SK-N-SH (cell line): Measurements from ENCODE around the gene ACACB. TPM values are rescaled to one million over a fixed set of nuclear protein-coding genes. Genes with fewer than 3 reads are reported as not detected.

Experiments
- CTCF ChIA-PET: fragments of 300-600, 350-600 bp; formaldehyde crosslinking; extraction: SDS; loops from one replicate; lab custom pipeline; 2021; lab: Yijun Ruan, JAX
- POLR2A ChIA-PET: fragments of 350-600 bp; sonication (Branson Sonifier 250); formaldehyde crosslinking; extraction: SDS; loops from one replicate; lab custom pipeline; 2020; ENCODE audit warnings: antibody characterized with exemption, inconsistent platforms; lab: Yijun Ruan, JAX
- DNase-seq: peaks from one replicate; pipeline ENCODE4 v3.0.0; 2012
- H2AFZ ChIP-seq: fragments of 200-600 bp; sonication (generic); 2 replicates; pipeline ENCODE4 v1.8.1; 2016; ENCODE audit warnings: antibody characterized with exemption, mild to moderate bottlenecking, low read depth
- H3F3A ChIP-seq: fragments of 200-600 bp; sonication (generic); replicated peaks from 2 replicates; pipeline ENCODE3; 2016; ENCODE audit warnings: antibody characterized with exemption, mild to moderate bottlenecking; ENCODE audit not compliant: insufficient read depth
- H3K27ac ChIP-seq, 2 experiments: fragments of 200-500 bp in 1 of 2; fragments of 200-600 bp in 1 of 2; sonication (Bioruptor generic) in 1 of 2; sonication (generic), shearing (Covaris generic) in 1 of 2; 2 replicates each; pipeline versions ENCODE4 v1.5.1 to v1.6.1; 2014 to 2016; ENCODE audit warnings: low read depth in 2 of 2, inconsistent platforms in 1 of 2, low read length in 1 of 2, mild to moderate bottlenecking in 1 of 2, mixed read lengths in 1 of 2
- H3K27me3 ChIP-seq: fragments of 200-600 bp; sonication (generic), shearing (Covaris generic); 2 replicates; pipeline ENCODE4 v1.6.1; 2016; ENCODE audit warnings: mixed run types; ENCODE audit not compliant: insufficient read depth
- H3K36me3 ChIP-seq, 2 experiments: fragments of 200-500 bp in 1 of 2; fragments of 200-600 bp in 1 of 2; sonication (Bioruptor generic) in 1 of 2; sonication (generic) in 1 of 2; replicated peaks in 1 of 2; 2 replicates each; pipeline versions ENCODE3 to v1.5.1; 2014 to 2016; ENCODE audit warnings: low read length in 1 of 2, mild to moderate bottlenecking in 1 of 2; ENCODE audit not compliant: insufficient read depth in 2 of 2, control insufficient read depth in 1 of 2
- H3K4me1 ChIP-seq, 2 experiments: fragments of 200-500 bp in 1 of 2; fragments of 200-600 bp in 1 of 2; sonication (Bioruptor generic) in 1 of 2; sonication (generic), shearing (Covaris generic) in 1 of 2; 2 replicates each; pipeline versions ENCODE4 v1.5.1 to v1.6.1; 2014 to 2016; ENCODE audit warnings: low read depth in 1 of 2, low read length in 1 of 2, mixed run types in 1 of 2; ENCODE audit not compliant: insufficient read depth in 2 of 2, control insufficient read depth in 1 of 2
- H3K4me2 ChIP-seq: fragments of 200-600 bp; sonication (generic), shearing (Covaris generic); 2 replicates; pipeline ENCODE4 v1.6.1; 2017; ENCODE audit warnings: mixed run types
- H3K4me3 ChIP-seq, 2 experiments: fragments of 200-500 bp in 1 of 2; fragments of 200-600 bp in 1 of 2; sonication (Bioruptor generic) in 1 of 2; sonication (generic), shearing (Covaris generic) in 1 of 2; 2 replicates each; pipeline versions ENCODE4 v1.5.1 to v1.8.1; 2014 to 2016; ENCODE audit warnings: low read depth in 2 of 2, inconsistent platforms in 1 of 2, low read length in 1 of 2, mild to moderate bottlenecking in 1 of 2, mixed read lengths in 1 of 2, moderate library complexity in 1 of 2
- H3K79me2 ChIP-seq: fragments of 200-600 bp; sonication (generic); 2 replicates; pipeline ENCODE4 v1.8.1; 2017; ENCODE audit warnings: mild to moderate bottlenecking; ENCODE audit not compliant: insufficient read depth
- H3K9ac ChIP-seq: fragments of 200-600 bp; sonication (generic); 2 replicates; pipeline ENCODE4 v1.6.1; 2017; ENCODE audit warnings: mixed run types
- H3K9me2 ChIP-seq: fragments of 200-600 bp; sonication (generic); 2 replicates; pipeline ENCODE4 v1.6.1; 2017; ENCODE audit warnings: mixed run types
- H3K9me3 ChIP-seq: fragments of 200-600 bp; sonication (generic); 2 replicates; pipeline ENCODE4 v1.6.1; 2017; ENCODE audit warnings: mixed run types, mild to moderate bottlenecking, moderate library complexity
- H4K20me1 ChIP-seq: fragments of 200-600 bp; sonication (generic); 2 replicates; pipeline ENCODE4 v1.6.1; 2017; ENCODE audit warnings: mild to moderate bottlenecking, mixed run types; ENCODE audit not compliant: insufficient read depth
- CHD2 ChIP-seq: fragments of 150-350 bp; IDR thresholded peaks from 2 replicates; pipeline ENCODE4 v1.6.1; 2018; ENCODE audit warnings: low read length; ENCODE audit not compliant: partially characterized antibody
- ELF1 ChIP-seq: IDR thresholded peaks from 2 replicates; pipeline ENCODE4 v1.4.0; 2012
- EP300 ChIP-seq, 2 experiments: IDR thresholded peaks; 2 replicates each; pipeline versions ENCODE4 v1.4.0 to v1.6.1; 2012; ENCODE audit warnings: borderline replicate concordance in 1 of 2, low read depth in 1 of 2, low read length in 1 of 2
- EZH2phosphoT487 ChIP-seq: fragments of 200-600 bp; sonication (generic); IDR thresholded peaks from 2 replicates; pipeline ENCODE4 v1.6.1; 2017; ENCODE audit warnings: low read depth, mixed run types, mild to moderate bottlenecking, antibody characterized with exemption, moderate library complexity, borderline replicate concordance
- IRF3 ChIP-seq: fragments of 150-350 bp; IDR thresholded peaks from 2 replicates; pipeline ENCODE4 v1.6.1; 2016; ENCODE audit warnings: mild to moderate bottlenecking, low read depth, low read length
- MAX ChIP-seq: IDR thresholded peaks from 2 replicates; pipeline ENCODE4 v1.4.0; 2012; ENCODE audit warnings: low read depth
- MXI1 ChIP-seq: IDR thresholded peaks from 2 replicates; pipeline ENCODE4 v1.6.1; 2012; ENCODE audit warnings: mild to moderate bottlenecking, low read depth, low read length, improper control_type of control experiment
- NRF1 ChIP-seq: IDR thresholded peaks from 2 replicates; pipeline ENCODE4 v1.6.1; 2012; ENCODE audit warnings: low read depth, mild to moderate bottlenecking, low read length
- POLR2AphosphoS5 ChIP-seq: IDR thresholded peaks from 2 replicates; pipeline ENCODE4 v1.6.1; 2012; ENCODE audit warnings: low read depth, low read length
- RFX5 ChIP-seq: IDR thresholded peaks from 2 replicates; pipeline ENCODE4 v1.6.1; 2012; ENCODE audit warnings: mild to moderate bottlenecking, improper control_type of control experiment, low read length
- SIN3A ChIP-seq: IDR thresholded peaks from 2 replicates; pipeline ENCODE4 v1.6.1; 2012; ENCODE audit warnings: low read depth, mild to moderate bottlenecking, low read length, moderate library complexity, borderline replicate concordance
- TAF1 ChIP-seq: IDR thresholded peaks from 2 replicates; pipeline ENCODE4 v1.6.1; 2012; ENCODE audit warnings: low read depth, mild to moderate bottlenecking, low read length, moderate library complexity, borderline replicate concordance
- USF1 ChIP-seq: IDR thresholded peaks from 2 replicates; pipeline ENCODE4 v1.4.0; 2012; ENCODE audit warnings: low read depth, borderline replicate concordance
- USF2 ChIP-seq: fragments of 150-350 bp; IDR thresholded peaks from 2 replicates; pipeline ENCODE4 v1.6.1; 2017; ENCODE audit warnings: antibody characterized with exemption, low read length, low read depth, borderline replicate concordance
- YY1 ChIP-seq: IDR thresholded peaks from 2 replicates; pipeline ENCODE4 v1.4.0; 2012; ENCODE audit warnings: low read depth, mild to moderate bottlenecking
- WGBS: methylation state at CpG from one replicate; pipeline ENCODE4 v1.1.6; 2017; ENCODE audit warnings: low lambda C conversion rate; 5-methylcytosine and 5-hydroxymethylcytosine counted together
- polyA plus RNA-seq, 3 experiments: library from polyadenylated mRNA; depleted of rRNA; stranded (reverse); fragments of >200 nt; gene quantifications; 2 replicates each; pipeline ENCODE4 v1.2.3, GENCODE V29; 2012

ACACB gene
- polyA plus RNA-seq, 1 of the 3 experiments (the other 2 are of a cell fraction) = 6.1 TPM

GRCh38 chr12:109097435-109098182 lies 18.8 kb upstream of the ACACB start, which contains the start of gene UNG:
Gene UNG (plus strand): TSS chr12:109097597. CDS start chr12:109097680, 83 bp downstream.
- H2AFZ ChIP-seq = peak within 1 kb of the TSS; percentile 86
- ChIA-PET CTCF (interaction anchor here (0.5 to 2.2 kb wide), 2 partner anchors 14 to 269 kb away, joined by 3 to 9 read pairs; no protein-coding TSS in a partner anchor), POLR2A (no interaction called here)
- peaks cover 24% of the 10 kb centered on the region for H3K79me2 ChIP-seq
- peaks cover 12 to 13% of the 10 kb centered on the region in 2 experiments for H3K36me3 ChIP-seq
- TF ChIP-seq CHD2 = peak; percentile 84
- TF ChIP-seq IRF3 = peak; percentile 90
- TF ChIP-seq YY1 = 0 out of 2 replicates have a peak, but pooled peaks have one; percentile 56
- TF ChIP-seq ELF1 = no peak
- peak; percentile 90 for TF ChIP-seq NRF1
- peak; percentile 17; the same call in 1 of the 2 replicates for TF ChIP-seq RFX5
- peak; percentile 21; the same call in 1 of the 2 replicates for TF ChIP-seq TAF1
- TF ChIP-seq EZH2phosphoT487 = no peak
- peak; percentile 49; the same call in 1 of the 2 replicates for TF ChIP-seq POLR2AphosphoS5
- peak; percentile 99 for TF ChIP-seq MXI1
- TF ChIP-seq USF1 = peak; percentile 85
- peak; percentile 94 for TF ChIP-seq SIN3A
- TF ChIP-seq MAX = peak; percentile 95
- peak; percentile 45; the same call in 1 of the 2 replicates for TF ChIP-seq USF2
- no peak for TF ChIP-seq EP300 (IDR thresholded peaks at IDR 0.05; ENCODE audit: borderline replicate concordance in 1 of 2, low read depth in 1 of 2, low read length in 1 of 2)
- H3F3A ChIP-seq = no peaks in the 10 kb centered on the region
- peak within 1 kb of the TSS; percentile 66 to 70 for H3K4me3 ChIP-seq
- H3K9me3 ChIP-seq = no peaks in the 10 kb centered on the region
- no peaks in the 10 kb centered on the region for H4K20me1 ChIP-seq
- H3K4me2 ChIP-seq = peak within 1 kb of the TSS; percentile 93
- H3K4me1 ChIP-seq = peaks cover 5 to 10% of the 10 kb centered on the region in 2 experiments; a peak in 2 of 4 replicates
- DNase-seq = peak; percentile 99
- peak within 1 kb of the TSS; percentile 77 to 80; a peak in 3 of 4 replicates for H3K27ac ChIP-seq
- peak within 1 kb of the TSS; percentile 76 for H3K9ac ChIP-seq
- 3% methylated on average over 26 of the region's 71 CpGs for WGBS
- H3K9me2 ChIP-seq = no peaks in the 10 kb centered on the region
- no peaks in the 10 kb centered on the region for H3K27me3 ChIP-seq
